Kidney (tissue), 14 donors: Measurements from ENCODE around the gene NECAB2. TPM values are rescaled to one million over a fixed set of nuclear protein-coding genes. Genes with fewer than 3 reads are reported as not detected.
"Not testable (repeated sequence)": the region's sequence is repeated elsewhere in the genome, so short reads cannot be mapped to it uniquely, and the experiment has no call there.

ENCODE experiments used
- DNase-seq, 5 donors: peaks; one replicate each; pipeline ENCODE4 v3.0.0-alpha.2; 2013 to 2020
- FAIRE-seq: peaks from 2 replicates; lab custom pipeline; 2012; peaks lifted over from hg19 to GRCh38; lab: Jason Lieb, UNC
- H3K27ac ChIP-seq, 2 donors: one replicate each; pipeline ENCODE4 v1.7.0; 2013; ENCODE audit warnings: low read depth in 2 of 2, low read length in 2 of 2, inconsistent platforms in 1 of 2
- H3K27me3 ChIP-seq: one replicate; pipeline ENCODE4 v1.7.1; 2013; ENCODE audit warnings: low read length, inconsistent platforms; ENCODE audit not compliant: control insufficient read depth, insufficient read depth
- H3K36me3 ChIP-seq, 3 donors: one replicate each; pipeline versions ENCODE4 v1.7.0 to v1.7.1; 2013; ENCODE audit warnings: low read length in 3 of 3, control low read depth in 1 of 3, inconsistent platforms in 1 of 3; ENCODE audit not compliant: insufficient read depth in 3 of 3, control insufficient read depth in 2 of 3
- H3K4me1 ChIP-seq, 3 donors: one replicate each; pipeline versions ENCODE4 v1.7.0 to v1.7.1; 2013; ENCODE audit warnings: low read length in 3 of 3, inconsistent platforms in 1 of 3, low read depth in 1 of 3; ENCODE audit not compliant: control insufficient read depth in 2 of 3, insufficient read depth in 2 of 3
- H3K4me3 ChIP-seq, 3 donors: one replicate each; pipeline versions ENCODE4 v1.7.0 to v1.8.1; 2013; ENCODE audit warnings: low read length in 3 of 3, control low read depth in 1 of 3, inconsistent platforms in 1 of 3
- H3K9ac ChIP-seq, 3 donors: one replicate each; pipeline versions ENCODE4 v1.7.0 to v1.7.1; 2013; ENCODE audit warnings: low read length in 3 of 3, control low read depth in 1 of 3, inconsistent platforms in 1 of 3
- H3K9me3 ChIP-seq, 3 donors: one replicate each; pipeline versions ENCODE4 v1.7.0 to v1.7.1; 2013; ENCODE audit warnings: low read length in 3 of 3, control low read depth in 1 of 3, inconsistent platforms in 1 of 3; ENCODE audit not compliant: control insufficient read depth in 2 of 3, insufficient read depth in 1 of 3
- CTCF ChIP-seq: IDR thresholded peaks from 3 replicates; pipeline ENCODE4 v1.5.1; 2012; ENCODE audit warnings: mild to moderate bottlenecking, moderate library complexity, borderline replicate concordance; ENCODE audit not compliant: insufficient read depth; ENCODE audit errors: extremely low read depth
- intact Hi-C: fragments of 100-400 bp; cut with DNase I; formaldehyde crosslinking; loops from one replicate; pipeline ENCODE4 v1.11.1; 2022
- polyA plus RNA-seq: library from polyadenylated mRNA; stranded (reverse); fragments of 350-450 nt; fragmentation: Illumina TruSeq; extraction: RNeasy Lipid Tissue Mini Kit (QIAGEN cat#74804); gene quantifications from one replicate; pipeline ENCODE4 v1.2.3, GENCODE V29; 2014; ENCODE audit warnings: low read depth, low replicate concordance; ENCODE audit not compliant: insufficient read depth
- total RNA-seq: library from RNA; stranded (reverse); fragmentation: NEBNext Ultra II Directional; extraction: Animal tissue kit (Norgen Biotek cat#: 25700); gene quantifications from one replicate; pipeline ENCODE4 v1.2.1, GENCODE V29; 2021
- donor health status: control.
- donor health status: control.
- donor health status: control.
- donor health status: control.
- donor health status: control.
- donor health status: DM: yes; HTN: yes; CAD: no.
- donor health status: Normal renal cell carcinoma (clear cell type).

Gene NECAB2
- total and polyA plus RNA-seq, 2 donors from 2014 or later, result 0.82 to 47.0 TPM

- intact Hi-C loops, result no loop called here
- Histone ChIP-seq H3K27ac (no peak overlapping the region), H3K9ac (no peak overlapping the region), H3K4me1 (no peaks in the 10 kb centered on the region), H3K36me3 (no peaks in the 10 kb centered on the region), H3K27me3 (no peaks in the 10 kb centered on the region), H3K4me3 (no peak overlapping the region), H3K9me3 (no peaks in the 10 kb centered on the region)
- FAIRE-seq (no peak), DNase-seq (no peak)
- no peak for TF ChIP-seq CTCF
These were observed 27.9 kb upstream of the NECAB2 start for GRCh38 chr16:83940119-83940518.

GRCh38 chr16:83940630-83941378 lies 27.2 kb upstream of the NECAB2 start:
- Histone ChIP-seq H3K9me3 (no peaks in the 10 kb centered on the region), H3K27me3 (no peaks in the 10 kb centered on the region), H3K36me3 (no peaks in the 10 kb centered on the region), H3K4me3 (no peak overlapping the region), H3K9ac (no peak overlapping the region), H3K27ac (no peak overlapping the region), H3K4me1 (no peaks in the 10 kb centered on the region)
- no peak for DNase-seq
- intact Hi-C loops, result no loop called here
- FAIRE-seq, result no peak
- TF ChIP-seq CTCF, result no peak

GRCh38 chr16:83941546-83941945 lies 26.5 kb upstream of the NECAB2 start:
- FAIRE-seq, H3K36me3 ChIP-seq, DNase-seq, H3K4me1 ChIP-seq, H3K27me3 ChIP-seq, H3K9me3 ChIP-seq, H3K9ac ChIP-seq, H3K4me3 ChIP-seq, H3K27ac ChIP-seq, intact Hi-C loops: not testable (repeated sequence)

GRCh38 chr16:83942074-83942473 lies 26.0 kb upstream of the NECAB2 start:
- no peak overlapping the region for H3K9ac ChIP-seq
- no peak for TF ChIP-seq CTCF
- no peaks in the 10 kb centered on the region for H3K9me3 ChIP-seq
- H3K4me3 ChIP-seq, result no peak overlapping the region
- no peaks in the 10 kb centered on the region for H3K36me3 ChIP-seq
- intact Hi-C loops, result no loop called here
- no peaks in the 10 kb centered on the region for H3K4me1 ChIP-seq
- DNase-seq, result peak in 1 of 5 donors; percentile 69
- no peak for FAIRE-seq
- no peak overlapping the region for H3K27ac ChIP-seq
- no peaks in the 10 kb centered on the region for H3K27me3 ChIP-seq
